ENCODE results near the gene CPVL. TPM values are rescaled to one million over a fixed set of nuclear protein-coding genes. Genes with fewer than 3 reads are reported as not detected.

Gene CPVL
- polyA plus RNA-seq, 4 donors: 23.2 to 68.6 (median 58.3) TPM

GRCh38 chr7:29013082-29013695, 133.1 kb downstream of the CPVL start:
- peak in 2 of 4 donors; percentile 37 to 50 for DNase-seq (ENCODE audit: low read depth in 4 of 4, low spot score in 3 of 4)

- DNase-seq (ENCODE audit: low read depth in 4 of 4, low spot score in 3 of 4): no peak
Measured at GRCh38 chr7:29009947-29010346, 136.4 kb downstream of the CPVL start.

- DNase-seq (ENCODE audit: low read depth in 4 of 4, low spot score in 3 of 4): no peak
Measured at GRCh38 chr7:29008590-29008989, 137.7 kb downstream of the CPVL start.

GRCh38 chr7:29007127-29007526, 139.2 kb downstream of the CPVL start:
- no peak for DNase-seq (ENCODE audit: low read depth in 4 of 4, low spot score in 3 of 4)

GRCh38 chr7:29005829-29006228, 140.5 kb downstream of the CPVL start:
- no peak for DNase-seq (ENCODE audit: low read depth in 4 of 4, low spot score in 3 of 4)

- no peak for DNase-seq (ENCODE audit: low read depth in 4 of 4, low spot score in 3 of 4)
Measured at GRCh38 chr7:29005406-29005805, 140.9 kb downstream of the CPVL start.

GRCh38 chr7:29003703-29004102, 142.6 kb downstream of the CPVL start:
- DNase-seq (ENCODE audit: low read depth in 4 of 4, low spot score in 3 of 4): no peak

GRCh38 chr7:29000717-29001076, 145.6 kb downstream of the CPVL start:
- DNase-seq (ENCODE audit: low read depth in 4 of 4, low spot score in 3 of 4): no peak

GRCh38 chr7:28999895-29000716, 146.2 kb downstream of the CPVL start:
- DNase-seq (ENCODE audit: low read depth in 4 of 4, low spot score in 3 of 4): no peak

GRCh38 chr7:28999427-28999826, 146.9 kb downstream of the CPVL start:
- DNase-seq (ENCODE audit: low read depth in 4 of 4, low spot score in 3 of 4): no peak

GRCh38 chr7:28998105-28998504, 148.2 kb downstream of the CPVL start:
- DNase-seq (ENCODE audit: low read depth in 4 of 4, low spot score in 3 of 4): no peak

- DNase-seq (ENCODE audit: low read depth in 4 of 4, low spot score in 3 of 4): no peak
Measured at GRCh38 chr7:28996836-28997235, 149.5 kb downstream of the CPVL start.

GRCh38 chr7:28993371-28993770, 153.0 kb downstream of the CPVL start:
- no peak for DNase-seq (ENCODE audit: low read depth in 4 of 4, low spot score in 3 of 4)

GRCh38 chr7:28992798-28993197, 153.5 kb downstream of the CPVL start:
- no peak for DNase-seq (ENCODE audit: low read depth in 4 of 4, low spot score in 3 of 4)

- no peak for DNase-seq (ENCODE audit: low read depth in 4 of 4, low spot score in 3 of 4)
Measured at GRCh38 chr7:28990200-28990960, 156.0 kb downstream of the CPVL start.

- no peak for DNase-seq (ENCODE audit: low read depth in 4 of 4, low spot score in 3 of 4)
Measured at GRCh38 chr7:28989211-28989980, 156.9 kb downstream of the CPVL start.

- no peak for DNase-seq (ENCODE audit: low read depth in 4 of 4, low spot score in 3 of 4)
Measured at GRCh38 chr7:28988810-28989209, 157.5 kb downstream of the CPVL start.

GRCh38 chr7:28988091-28988490, 158.2 kb downstream of the CPVL start:
- DNase-seq (ENCODE audit: low read depth in 4 of 4, low spot score in 3 of 4): no peak

GRCh38 chr7:28986765-28987110, 159.6 kb downstream of the CPVL start:
- no peak for DNase-seq (ENCODE audit: low read depth in 4 of 4, low spot score in 3 of 4)

- DNase-seq (ENCODE audit: low read depth in 4 of 4, low spot score in 3 of 4): no peak
Measured at GRCh38 chr7:28986028-28986764, 160.1 kb downstream of the CPVL start.

Data from left renal pelvis (tissue), 4 donors.